ENCODE data around the gene KANSL1L. TPM values are rescaled to one million over a fixed set of nuclear protein-coding genes. Genes with fewer than 3 reads are reported as not detected.

KANSL1L gene
- total and polyA plus RNA-seq, 7 donors = 2.8 to 49.0 (median 32.6) TPM

DNA sequence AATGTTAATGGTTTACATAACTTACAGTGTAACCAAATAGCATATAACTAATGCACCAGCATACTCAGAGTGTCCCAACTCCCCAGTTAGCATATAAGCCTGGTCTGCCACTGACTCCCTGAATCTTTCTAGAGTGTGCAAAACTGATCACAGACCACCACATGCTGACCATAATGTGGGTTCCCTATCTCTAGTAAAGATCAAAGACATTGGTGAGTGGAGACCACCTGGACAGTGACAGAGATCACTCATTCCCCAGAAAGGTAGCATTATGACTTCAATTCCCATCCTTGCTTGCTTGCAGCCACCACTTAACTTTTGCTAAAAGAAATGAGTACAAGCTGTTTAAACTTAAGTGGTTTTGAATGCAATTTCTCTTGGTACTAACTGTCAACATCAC, 39.0 kb downstream of the KANSL1L start:
- H3K9me3 ChIP-seq = no peaks in the 10 kb centered on the region
- DNase-seq = no peak
- H3K36me3 ChIP-seq = peaks cover 0 to 15% (median 0%) of the 10 kb centered on the region in 4 donors
- no peaks in the 10 kb centered on the region for H3K27me3 ChIP-seq
- intact Hi-C loops (cut with DNase I) = no loop called here
- H3K27ac ChIP-seq = no peak overlapping the region
- no peaks in the 10 kb centered on the region for H3K4me1 ChIP-seq
- H3K4me3 ChIP-seq = no peak overlapping the region
- TF ChIP-seq CTCF (IDR thresholded peaks at IDR 0.05) (no peak), POLR2AphosphoS5 (IDR thresholded peaks at IDR 0.05) (no peak), POLR2A (IDR thresholded peaks at IDR 0.05) (no peak), EP300 (IDR thresholded peaks at IDR 0.05) (no peak)

GRCh38 chr2:210128961-210129360, 42.2 kb downstream of the KANSL1L start:
- H3K4me3 ChIP-seq = no peak overlapping the region
- H3K36me3 ChIP-seq = peaks cover 0 to 42% (median 3%) of the 10 kb centered on the region in 4 donors
- no peaks in the 10 kb centered on the region for H3K4me1 ChIP-seq
- no peaks in the 10 kb centered on the region for H3K27me3 ChIP-seq
- no peak overlapping the region for H3K27ac ChIP-seq
- WGBS, 2 donors = 6 to 61% methylated on average over 3 of the region's 3 CpGs
- intact Hi-C loops (cut with DNase I) = no loop called here
- no peak for DNase-seq
- TF ChIP-seq POLR2AphosphoS5 (IDR thresholded peaks at IDR 0.05) = no peak
- TF ChIP-seq POLR2A (IDR thresholded peaks at IDR 0.05) = no peak
- no peak for TF ChIP-seq CTCF (IDR thresholded peaks at IDR 0.05)
- H3K9me3 ChIP-seq = peaks cover 0 to 7% (median 2%) of the 10 kb centered on the region in 4 donors

GRCh38 chr2:210113614-210114235, 57.5 kb downstream of the KANSL1L start:
- Histone ChIP-seq H3K36me3 (peaks cover 0 to 9% (median 1%) of the 10 kb centered on the region in 4 donors), H3K27me3 (no peaks in the 10 kb centered on the region), H3K27ac (no peak overlapping the region), H3K9me3 (peaks cover 0 to 5% (median 1%) of the 10 kb centered on the region in 4 donors), H3K4me3 (no peak overlapping the region), H3K4me1 (no peaks in the 10 kb centered on the region)
- 92 to 95% methylated on average over 3 of the region's 3 CpGs for WGBS, 2 donors
- no peak for DNase-seq
- intact Hi-C loops (cut with DNase I) = no loop called here
- TF ChIP-seq POLR2AphosphoS5 (IDR thresholded peaks at IDR 0.05) (no peak), EP300 (IDR thresholded peaks at IDR 0.05) (no peak), CTCF (IDR thresholded peaks at IDR 0.05) (no peak), POLR2A (IDR thresholded peaks at IDR 0.05) (no peak)

DNA sequence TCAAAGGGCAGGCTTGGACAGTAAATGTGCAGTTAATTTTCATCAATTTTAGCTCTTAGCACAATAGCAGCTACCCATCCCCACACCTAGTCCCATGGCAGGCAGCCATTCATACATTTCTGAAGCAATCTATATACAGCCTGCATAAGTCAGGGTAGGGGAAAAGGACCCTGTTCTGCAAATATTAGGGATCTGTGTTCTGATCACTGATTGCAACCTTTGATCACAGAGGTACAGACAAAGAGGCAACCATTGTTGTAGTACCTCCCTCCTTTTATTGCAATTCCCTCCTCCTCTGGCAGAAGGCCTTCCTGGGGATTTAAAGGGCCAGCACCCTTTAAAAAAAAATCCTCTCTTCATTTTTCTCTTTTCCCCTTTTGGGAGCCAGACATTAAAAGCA, 58.3 kb downstream of the KANSL1L start:
- peaks cover 0 to 5% (median 1%) of the 10 kb centered on the region in 4 donors for H3K9me3 ChIP-seq
- no peak for DNase-seq
- peaks cover 0 to 9% (median 1%) of the 10 kb centered on the region in 4 donors for H3K36me3 ChIP-seq
- no peaks in the 10 kb centered on the region for H3K4me1 ChIP-seq
- H3K27me3 ChIP-seq = no peaks in the 10 kb centered on the region
- intact Hi-C loops (cut with DNase I) = no loop called here
- H3K4me3 ChIP-seq = no peak overlapping the region
- H3K27ac ChIP-seq = no peak overlapping the region
- no peak for TF ChIP-seq EP300 (IDR thresholded peaks at IDR 0.05)
- no peak for TF ChIP-seq POLR2AphosphoS5 (IDR thresholded peaks at IDR 0.05)
- no peak for TF ChIP-seq CTCF (IDR thresholded peaks at IDR 0.05)
- no peak for TF ChIP-seq POLR2A (IDR thresholded peaks at IDR 0.05)

- intact Hi-C loops (cut with DNase I) = no loop called here
- H3K27ac ChIP-seq = no peak overlapping the region
- DNase-seq = no peak
- no peak overlapping the region for H3K4me3 ChIP-seq
- 91 to 94% methylated on average over 6 of the region's 6 CpGs for WGBS, 2 donors
- TF ChIP-seq CTCF (IDR thresholded peaks at IDR 0.05) = no peak
- H3K36me3 ChIP-seq = peaks cover 0 to 12% (median 0%) of the 10 kb centered on the region in 4 donors
- no peaks in the 10 kb centered on the region for H3K27me3 ChIP-seq
- no peaks in the 10 kb centered on the region for H3K4me1 ChIP-seq
- H3K9me3 ChIP-seq = no peaks in the 10 kb centered on the region
Observed at GRCh38 chr2:210099940-210100339, 71.3 kb downstream of the KANSL1L start.

Data from sigmoid colon (tissue), 7 donors.